SIG-M5 treated with dmso at 0.1 percent for 504 hours (cell line): ENCODE measurements around the gene FCRL4.
"Not testable (repeated sequence)": the region's sequence is repeated elsewhere in the genome, so short reads cannot be mapped to it uniquely, and the experiment has no call there.

Experiments
- DNase-seq: peaks from one replicate; lab custom pipeline; 2025; ENCODE audit not compliant: unreplicated experiment; lab: John Stamatoyannopoulos, UW

Gene FCRL4

DNA sequence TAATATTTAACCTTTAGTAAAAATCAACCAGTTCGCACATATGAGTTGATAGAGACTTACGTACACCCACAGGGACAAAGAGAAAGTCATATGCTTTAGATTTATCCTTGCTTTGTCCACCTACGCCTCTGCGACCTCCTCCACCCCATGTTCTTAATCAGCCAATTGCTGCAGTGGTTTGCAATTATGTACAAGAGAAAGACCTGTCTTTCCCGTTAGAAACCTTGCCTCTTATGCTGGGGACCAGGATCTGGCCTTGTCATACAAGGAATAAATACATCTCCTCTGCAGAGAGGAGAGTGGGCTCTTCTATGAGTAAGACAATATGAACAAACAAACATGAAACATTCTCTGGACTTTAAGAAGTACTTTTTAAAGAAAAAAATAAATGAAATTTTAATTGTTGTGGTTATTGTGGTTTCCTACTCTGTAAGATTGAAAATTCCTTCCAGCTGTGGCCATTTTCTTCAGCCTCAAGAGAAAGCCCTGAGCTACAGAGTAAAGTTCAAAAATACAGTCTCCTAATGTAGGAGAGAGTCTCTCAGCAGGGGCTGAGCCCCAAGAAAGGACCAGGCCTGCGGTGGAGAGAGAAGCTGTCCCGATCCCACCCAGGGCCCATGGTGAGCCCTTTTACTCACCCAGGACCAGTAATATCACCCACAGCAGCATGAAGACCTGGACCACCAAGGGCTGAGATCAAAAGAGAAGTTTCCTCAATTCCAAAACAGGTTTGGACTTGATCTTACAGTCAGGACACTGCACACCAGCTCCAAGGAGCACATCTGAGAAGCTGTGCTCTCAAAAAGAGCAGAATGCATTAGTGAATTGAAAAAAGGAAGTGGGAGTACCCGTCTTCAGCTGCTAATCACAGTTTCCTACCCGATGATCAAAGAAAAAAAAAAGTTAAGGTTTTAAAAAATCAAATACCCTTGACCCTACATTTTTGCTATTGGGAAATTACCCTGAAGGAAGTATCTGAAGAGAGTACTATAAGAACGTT is 45.9 kb downstream of the FCRL4 start, which contains the start of gene FCRL5:
FCRL5 (minus strand) TSS at position 822 of the 1,000 bp plus-strand sequence; CDS start at position 669, 153 bp downstream.
- no peak for DNase-seq

- not testable (repeated sequence) for DNase-seq
Measured at GRCh38 chr1:157548081-157548480, 49.8 kb downstream of the FCRL4 start.

DNA sequence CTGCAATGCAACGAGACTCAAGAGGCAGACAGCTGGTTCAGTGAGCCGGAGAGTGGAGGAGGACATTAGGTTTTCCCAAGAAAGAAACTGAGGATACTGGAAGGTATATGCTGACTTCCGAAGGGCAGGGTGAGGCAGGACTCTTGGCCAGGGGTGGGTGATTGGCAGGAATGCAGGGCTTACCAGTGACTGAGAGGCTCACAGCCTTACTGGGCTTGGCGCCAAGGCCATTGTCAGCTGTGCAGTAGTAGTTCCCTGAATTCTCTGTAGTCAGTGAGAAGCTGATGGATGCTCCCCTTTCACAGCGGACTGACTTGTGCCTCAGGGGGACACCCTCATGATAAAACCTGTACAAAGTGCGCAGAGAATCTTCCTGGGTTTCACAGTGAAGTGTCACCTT is 55.2 kb downstream of the FCRL4 start:
- no peak for DNase-seq

DNA sequence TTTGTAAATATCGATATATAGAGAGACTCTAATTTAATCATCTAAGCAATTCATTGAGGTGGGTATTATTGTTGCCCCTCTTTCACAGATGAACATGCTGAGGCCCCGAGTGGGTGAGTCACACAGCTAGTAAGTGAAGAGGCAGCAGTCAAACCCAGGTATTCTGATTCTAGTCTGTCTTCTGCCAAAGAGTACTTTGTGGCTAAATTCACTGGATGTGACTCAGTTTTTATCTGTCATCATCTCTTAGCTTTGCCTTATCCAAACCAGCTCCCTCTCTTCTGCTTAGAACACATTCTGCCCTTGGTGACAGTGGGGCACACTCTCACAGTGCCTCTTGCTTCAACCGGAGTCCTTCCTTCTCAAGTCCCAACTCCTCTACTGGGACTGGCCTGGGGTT is 57.0 kb downstream of the FCRL4 start:
- DNase-seq: no peak

DNA sequence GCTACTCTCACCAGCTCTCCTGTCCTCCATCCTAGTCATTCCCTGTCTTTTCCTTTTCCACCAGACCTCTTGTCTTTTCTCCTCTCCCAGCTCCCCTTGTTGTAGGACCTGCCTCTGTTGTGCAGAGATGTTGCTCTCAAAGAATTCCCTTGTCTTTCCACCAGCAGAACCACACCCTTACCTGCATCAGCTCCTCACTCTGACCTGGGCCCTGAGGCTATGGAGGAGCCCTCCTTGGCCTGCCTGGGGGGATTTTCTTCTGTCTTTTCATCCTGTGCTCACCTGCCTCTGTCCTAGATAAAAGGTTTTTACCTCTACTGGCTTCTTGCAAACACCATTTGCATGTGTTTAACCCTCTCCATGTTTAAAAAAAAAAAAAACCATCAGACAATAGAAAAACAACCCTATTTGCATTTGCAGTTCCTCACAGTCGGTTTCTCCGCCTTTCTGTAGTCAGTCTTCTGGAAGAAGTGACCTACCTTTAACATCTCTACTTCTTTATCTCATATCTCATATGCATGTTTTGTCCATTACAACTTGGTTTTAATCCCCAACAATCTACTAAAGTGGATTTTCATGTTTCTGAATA is 57.6 kb downstream of the FCRL4 start:
- DNase-seq: no peak

GRCh38 chr1:157539568-157539967 is 58.3 kb downstream of the FCRL4 start:
- DNase-seq: no peak

DNA sequence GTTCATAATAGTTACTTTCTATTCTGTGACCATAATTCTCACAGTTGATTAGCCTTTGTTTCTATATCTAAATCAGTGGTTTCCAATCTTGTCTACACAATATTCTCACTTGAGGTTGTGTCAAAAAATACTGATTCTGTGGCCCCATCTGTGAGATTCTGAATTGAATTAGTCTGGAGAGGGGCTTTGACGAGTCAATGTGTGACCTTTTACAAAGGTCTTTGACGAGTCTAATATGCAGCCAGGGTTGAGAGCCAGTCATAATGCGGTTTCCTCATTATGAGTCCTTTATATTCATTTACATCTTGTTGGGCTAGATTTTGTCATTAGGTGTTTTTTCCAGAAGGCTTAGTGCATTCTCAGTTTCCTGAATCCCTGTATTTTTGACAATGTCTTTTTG is 65.3 kb downstream of the FCRL4 start:
- DNase-seq: no peak

- no peak for DNase-seq
Measured at GRCh38 chr1:157523774-157524493, 74.0 kb downstream of the FCRL4 start.
